Measurements from ENCODE around the gene SIDT2. TPM values are rescaled to one million over a fixed set of nuclear protein-coding genes. Genes with fewer than 3 reads are reported as not detected.

SIDT2 gene
- total RNA-seq, 1 experiment from 2014 or later, result 3.1 TPM

Other genes with a start within 250 kb of the SIDT2 start
- 4.1 and 6.9 TPM in 2 replicates for gene SIK3, start 80.3 kb upstream of the SIDT2 start, total RNA-seq (2014; rRNA removed; shearing (Covaris generic))
- 84.3 and 91.6 TPM in 2 replicates for gene PAFAH1B2, start 34.5 kb upstream of the SIDT2 start, total RNA-seq (2014; rRNA removed; shearing (Covaris generic))
- gene TAGLN, start 20.6 kb downstream of the SIDT2 start, total RNA-seq (2014; rRNA removed; shearing (Covaris generic)), result 48.3 and 102 TPM in 2 replicates
- gene PCSK7, start 53.3 kb downstream of the SIDT2 start, total RNA-seq (2014; rRNA removed; shearing (Covaris generic)), result 21.3 and 24.1 TPM in 2 replicates
- 5.1 and 10.4 TPM in 2 replicates for gene RNF214, start 53.9 kb downstream of the SIDT2 start, total RNA-seq (2014; rRNA removed; shearing (Covaris generic))
- gene BACE1-AS, start 112.6 kb downstream of the SIDT2 start, total RNA-seq (2014; rRNA removed; shearing (Covaris generic)), result 1.2 and 3.2 TPM in 2 replicates
- gene BACE1, start 137.5 kb downstream of the SIDT2 start, total RNA-seq (2014; rRNA removed; shearing (Covaris generic)), result 12.3 and 13.2 TPM in 2 replicates
- 12.6 and 16.6 TPM in 2 replicates for gene CEP164, start 149.1 kb downstream of the SIDT2 start, total RNA-seq (2014; rRNA removed; shearing (Covaris generic))